GM04504 (cell line): ENCODE results near the gene ZNF57.
"Not testable (repeated sequence)": the region's sequence is repeated elsewhere in the genome, so short reads cannot be mapped to it uniquely, and the experiment has no call there.

Experiments used
- DNase-seq: peaks from one replicate; pipeline ENCODE4 v3.0.0-alpha.2; 2012; ENCODE audit warnings: low read depth

ZNF57 gene

DNA sequence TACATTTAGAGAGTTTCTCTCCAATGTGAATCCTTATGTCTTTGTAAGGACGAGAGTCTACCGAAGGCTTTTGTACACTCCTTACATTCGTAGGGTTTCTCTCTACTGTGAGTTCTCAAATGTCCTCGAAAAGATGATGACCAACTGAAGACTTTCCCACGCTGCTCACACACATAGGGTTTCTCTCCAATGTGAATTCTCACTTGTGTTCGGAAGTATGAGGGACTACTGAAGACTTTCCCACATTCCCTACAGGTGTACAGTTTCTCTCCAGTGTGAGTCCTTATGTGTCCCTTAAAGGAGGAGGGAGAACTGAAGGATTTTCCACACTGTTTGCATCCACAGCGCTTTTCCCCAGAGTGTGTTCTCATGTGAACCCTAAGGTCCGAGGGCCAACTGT lies 4.0 kb upstream of the ZNF57 start:
- DNase-seq, result no peak

- no peak for DNase-seq
Observed at GRCh38 chr19:2902590-2903218, 2.0 kb downstream of the ZNF57 start.

- not testable (repeated sequence) for DNase-seq
Observed at GRCh38 chr19:2903326-2903725, 2.6 kb downstream of the ZNF57 start.

- DNase-seq, result no peak
Observed at GRCh38 chr19:2905918-2906519, 5.3 kb downstream of the ZNF57 start.

GRCh38 chr19:2906631-2907195 lies 6.0 kb downstream of the ZNF57 start:
- DNase-seq, result no peak

DNA sequence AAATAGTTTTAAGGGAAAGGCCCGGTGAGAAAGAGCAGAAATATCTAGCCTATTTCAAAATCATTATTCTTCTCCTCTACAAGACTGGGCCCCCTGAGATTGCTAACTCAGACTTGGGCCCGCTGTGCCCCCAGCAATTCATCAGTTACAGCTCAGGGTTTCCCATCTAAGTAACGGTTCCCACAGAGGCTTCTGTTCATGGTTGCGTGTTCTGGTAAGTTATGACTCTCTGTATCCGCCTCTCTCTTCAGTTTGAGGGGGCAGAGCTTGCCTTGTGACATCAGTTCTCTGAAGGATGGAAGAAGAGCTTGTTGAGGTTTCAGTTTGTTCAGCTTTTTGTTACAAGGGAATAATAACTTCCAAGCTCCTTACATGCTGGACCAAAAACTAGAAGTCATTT lies 11.6 kb downstream of the ZNF57 start:
- no peak for DNase-seq

DNA sequence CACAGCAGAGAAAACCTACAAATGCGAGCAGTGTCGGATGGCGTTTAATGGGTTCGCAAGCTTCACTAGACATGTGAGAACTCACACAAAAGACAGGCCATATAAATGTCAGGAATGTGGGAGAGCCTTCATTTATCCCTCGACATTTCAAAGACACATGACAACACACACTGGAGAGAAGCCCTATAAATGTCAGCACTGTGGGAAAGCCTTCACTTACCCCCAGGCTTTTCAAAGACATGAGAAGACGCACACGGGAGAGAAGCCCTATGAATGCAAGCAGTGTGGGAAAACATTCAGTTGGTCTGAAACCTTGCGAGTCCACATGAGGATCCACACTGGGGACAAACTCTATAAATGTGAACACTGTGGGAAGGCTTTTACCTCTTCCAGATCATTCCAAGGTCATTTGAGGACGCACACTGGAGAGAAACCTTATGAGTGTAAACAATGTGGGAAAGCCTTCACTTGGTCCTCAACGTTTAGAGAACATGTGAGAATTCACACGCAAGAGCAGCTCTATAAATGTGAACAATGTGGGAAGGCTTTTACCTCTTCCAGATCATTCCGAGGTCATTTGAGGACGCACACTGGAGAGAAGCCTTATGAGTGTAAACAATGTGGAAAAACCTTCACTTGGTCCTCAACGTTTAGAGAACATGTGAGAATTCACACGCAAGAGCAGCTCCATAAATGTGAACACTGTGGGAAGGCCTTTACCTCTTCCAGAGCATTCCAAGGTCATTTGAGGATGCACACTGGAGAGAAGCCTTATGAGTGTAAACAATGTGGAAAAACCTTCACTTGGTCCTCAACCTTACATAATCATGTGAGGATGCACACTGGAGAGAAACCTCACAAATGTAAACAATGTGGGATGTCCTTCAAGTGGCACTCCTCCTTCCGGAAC lies 16.8 kb downstream of the ZNF57 start:
- DNase-seq, result no peak

- DNase-seq, result no peak
Observed at GRCh38 chr19:2922987-2923386, 22.3 kb downstream of the ZNF57 start.

DNA sequence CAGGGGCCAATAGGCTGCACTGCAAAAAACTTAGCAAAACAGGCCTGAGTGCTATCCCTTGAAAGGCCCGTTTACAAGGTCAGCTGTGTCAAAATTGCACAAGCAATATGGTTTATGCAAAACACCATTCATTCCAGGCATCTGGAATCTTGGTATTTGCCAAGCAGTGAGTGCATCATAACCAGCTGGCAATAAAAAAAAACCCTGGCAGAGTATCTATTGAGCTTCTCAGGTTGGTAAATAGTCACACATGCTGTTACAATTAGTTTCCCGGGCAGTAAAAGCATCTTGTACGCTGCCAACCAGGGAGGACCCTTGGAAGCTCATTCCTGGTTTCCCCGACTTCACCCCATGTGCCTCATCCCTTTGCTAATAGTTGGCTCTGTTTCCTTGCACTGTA lies 22.8 kb downstream of the ZNF57 start:
- peak; percentile 82 for DNase-seq

- DNase-seq, result no peak
Observed at GRCh38 chr19:2926341-2927031, 25.8 kb downstream of the ZNF57 start.

- no peak for DNase-seq
Observed at GRCh38 chr19:2927032-2927430, 26.3 kb downstream of the ZNF57 start.

- DNase-seq, result no peak
Observed at GRCh38 chr19:2933490-2933910, 32.8 kb downstream of the ZNF57 start.

DNA sequence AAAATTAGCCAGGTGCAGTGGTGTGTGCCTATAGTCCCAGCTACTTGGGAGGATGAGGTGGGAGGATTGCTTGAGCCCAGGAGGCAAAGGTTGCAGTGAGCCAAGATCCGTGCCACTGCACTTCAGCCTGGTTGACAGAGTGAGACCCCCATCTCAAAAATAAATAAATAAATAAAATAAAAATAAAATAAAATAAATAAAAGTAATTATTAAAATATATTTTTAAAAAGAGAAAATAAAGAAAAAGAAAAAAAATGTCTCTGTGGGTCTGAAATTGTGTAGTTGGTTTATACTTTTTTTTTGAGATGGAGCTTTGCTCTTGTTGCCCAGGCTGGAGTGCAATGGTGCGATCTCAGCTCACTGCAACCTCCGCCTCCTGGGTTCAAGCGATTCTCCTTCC lies 35.1 kb downstream of the ZNF57 start:
- DNase-seq, result not testable (repeated sequence)

- no peak for DNase-seq
Observed at GRCh38 chr19:2942928-2943640, 42.4 kb downstream of the ZNF57 start.

DNA sequence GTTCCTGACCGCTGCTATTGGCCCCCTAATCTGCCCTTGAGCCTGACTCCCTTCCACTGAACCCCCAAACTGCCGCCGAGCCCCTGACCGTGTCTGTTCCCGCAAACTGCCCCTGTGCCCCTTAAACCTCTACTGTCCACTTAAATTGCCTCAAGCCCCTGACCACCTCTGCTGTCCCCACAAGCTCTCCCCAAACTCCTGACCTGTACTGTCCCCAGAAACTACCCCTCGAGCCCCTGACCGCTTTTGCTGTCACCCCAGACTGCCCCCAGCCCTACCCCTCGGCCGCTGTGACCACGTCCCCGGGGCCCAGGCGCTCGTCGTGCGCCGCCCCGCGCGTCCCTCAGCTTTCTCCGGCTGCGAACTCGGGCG lies 43.7 kb downstream of the ZNF57 start:
- no peak for DNase-seq

- peak; percentile 99 for DNase-seq
Observed at GRCh38 chr19:2944775-2945574, 44.2 kb downstream of the ZNF57 start, which contains the start of gene ZNF77. Gene ZNF77 (minus strand): TSS chr19:2944971. CDS start chr19:2944840, 131 bp downstream.

DNA sequence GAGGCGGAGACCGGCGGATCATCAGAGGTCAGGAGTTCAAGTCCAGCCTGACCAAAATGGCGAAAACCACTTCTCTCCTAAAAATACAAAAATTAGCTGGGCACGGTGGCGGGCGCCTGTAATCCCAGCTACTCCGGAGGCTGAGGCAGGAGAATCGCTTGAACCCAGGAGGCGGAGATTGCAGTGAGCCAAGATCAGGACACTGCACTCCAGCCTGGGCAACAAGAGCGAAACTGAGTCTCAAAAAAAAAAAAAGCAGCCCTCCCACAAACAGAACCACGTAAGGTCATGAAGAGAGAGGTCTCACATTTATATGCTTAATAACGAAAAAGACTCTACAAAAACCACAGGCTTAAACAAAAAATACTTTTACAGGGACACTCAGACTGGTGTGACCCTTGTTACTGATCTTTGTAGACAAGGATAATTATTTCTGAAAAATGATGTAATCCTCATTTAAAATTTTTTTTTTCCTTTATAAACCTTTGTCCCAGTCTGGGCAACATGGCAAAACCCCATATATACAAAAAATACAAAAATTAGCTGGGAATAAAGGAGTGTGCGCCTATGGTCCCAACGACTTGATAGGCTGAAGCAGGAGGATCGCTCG lies 45.0 kb downstream of the ZNF57 start:
- no peak for DNase-seq

DNA sequence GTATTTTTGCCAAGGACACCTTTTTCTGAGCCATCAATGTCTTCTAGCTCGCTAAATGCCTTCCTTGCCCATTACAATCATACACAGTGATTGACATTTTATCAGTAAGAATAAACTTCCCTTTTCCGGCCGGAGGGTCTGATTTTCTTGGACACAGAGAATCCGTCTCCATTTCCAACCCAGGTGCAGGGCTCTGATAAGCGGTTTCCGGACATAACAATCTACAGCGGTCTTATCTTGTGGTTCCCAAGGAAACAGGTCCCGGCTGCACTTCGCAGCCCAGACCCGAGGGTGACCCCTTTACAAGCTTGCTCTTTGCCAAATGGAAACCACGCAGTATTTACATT lies 49.2 kb downstream of the ZNF57 start:
- no peak for DNase-seq

- DNase-seq, result peak; percentile 99
Observed at GRCh38 chr19:2950286-2951124, 49.8 kb downstream of the ZNF57 start.
